ENCODE results near the gene BPHL. TPM values are rescaled to one million over a fixed set of nuclear protein-coding genes. Genes with fewer than 3 reads are reported as not detected.
"Not testable (repeated sequence)": the region's sequence is repeated elsewhere in the genome, so short reads cannot be mapped to it uniquely, and the experiment has no call there.

Gene BPHL
- total RNA-seq, 2 donors from 2014 or later: 6.8 to 15.3 TPM

DNA sequence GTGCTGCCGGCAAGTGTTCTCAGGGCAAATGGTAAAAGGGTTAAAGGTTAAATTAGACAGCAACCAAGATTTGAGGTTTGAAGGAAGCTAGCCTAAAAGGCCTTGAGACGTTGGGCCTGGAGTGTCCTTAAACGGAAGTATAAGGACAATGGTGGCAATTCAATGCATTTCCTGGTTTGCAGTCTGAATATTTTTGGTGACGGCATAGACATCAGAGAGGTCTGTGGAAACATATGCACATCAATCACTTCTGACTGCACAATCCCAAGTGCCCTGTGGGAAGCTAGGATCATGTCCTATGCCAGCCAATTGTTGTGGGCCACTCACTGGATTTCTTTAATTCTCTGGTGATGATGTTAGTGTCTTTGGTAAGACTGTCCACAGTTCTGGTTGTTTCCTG is 64.6 kb downstream of the BPHL start:
- H3K9me3 Mint-ChIP-seq: no peaks in the 10 kb centered on the region
- DNase-seq (ENCODE audit: low spot score in 2 of 2): no peak
- ATAC-seq: no peak
- no peaks in the 10 kb centered on the region for H3K36me3 Mint-ChIP-seq
- no peak overlapping the region for H3K27ac Mint-ChIP-seq

DNA sequence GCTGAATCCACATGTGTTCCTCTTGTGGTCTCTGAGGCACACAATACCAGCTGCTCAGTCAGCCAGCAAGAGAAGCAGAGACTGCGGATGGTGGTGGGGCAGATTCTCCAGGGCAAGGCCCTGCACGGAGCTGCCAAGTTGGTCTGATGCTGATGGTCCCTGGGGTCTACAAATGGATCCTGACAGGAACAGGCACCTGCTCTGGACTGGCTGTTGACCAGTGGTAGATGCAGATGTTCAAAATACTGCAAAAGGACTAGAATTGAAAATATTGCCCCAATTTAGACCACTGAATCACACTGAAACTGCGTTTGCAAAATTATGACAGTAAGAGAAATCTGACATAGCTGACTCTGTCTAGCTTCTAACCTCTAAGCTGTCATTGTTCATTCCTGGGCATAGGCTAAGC is 68.5 kb downstream of the BPHL start:
- DNase-seq (ENCODE audit: low spot score in 2 of 2): no peak
- Mint-ChIP-seq H3K9me3 (no peaks in the 10 kb centered on the region), H3K36me3 (no peaks in the 10 kb centered on the region), H3K27ac (no peak overlapping the region)
- ATAC-seq: no peak

DNA sequence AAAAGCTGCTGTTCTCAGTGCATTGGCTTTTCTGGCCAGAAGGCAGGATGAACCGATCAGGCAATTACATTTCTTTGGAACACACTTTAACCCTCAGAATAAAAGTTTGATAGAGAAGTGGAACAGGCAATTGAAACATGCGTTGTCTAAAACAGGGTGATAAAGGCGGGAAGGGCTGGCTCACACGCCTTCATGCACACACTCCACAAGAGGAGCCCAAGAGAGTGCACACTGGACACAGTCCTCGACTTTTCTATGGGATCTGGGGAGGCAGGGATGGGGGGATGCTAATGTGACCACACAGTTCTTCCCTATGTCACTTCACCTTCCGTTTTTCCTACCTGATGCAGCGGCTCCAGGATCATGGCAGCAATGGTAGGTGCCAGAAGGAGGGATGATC is 69.8 kb downstream of the BPHL start:
- no peaks in the 10 kb centered on the region for H3K9me3 Mint-ChIP-seq
- no peak overlapping the region for H3K27ac Mint-ChIP-seq
- H3K36me3 Mint-ChIP-seq: no peaks in the 10 kb centered on the region
- ATAC-seq (no peak), DNase-seq (ENCODE audit: low spot score in 2 of 2) (no peak)

DNA sequence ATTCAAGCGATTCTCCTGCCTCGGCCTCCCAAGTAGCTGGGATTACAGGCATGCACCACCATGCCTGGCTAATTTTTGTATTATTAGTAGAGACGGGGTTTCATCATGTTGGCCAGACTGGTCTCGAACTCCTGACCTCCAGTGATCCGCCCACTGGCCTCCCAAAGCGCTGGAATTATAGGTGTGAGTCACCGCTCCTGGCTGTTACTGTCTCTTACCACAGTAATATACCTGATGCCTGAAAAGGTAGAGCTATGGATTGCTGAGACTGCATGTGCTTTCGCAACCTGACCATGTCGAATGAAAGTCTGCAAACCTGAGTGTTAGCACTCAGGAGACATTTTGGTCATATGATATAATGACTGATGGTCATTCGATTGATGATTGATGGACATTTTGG is 70.7 kb downstream of the BPHL start:
- ATAC-seq; H3K36me3 Mint-ChIP-seq; H3K9me3 Mint-ChIP-seq; H3K27ac Mint-ChIP-seq; DNase-seq (ENCODE audit: low spot score in 2 of 2): not testable (repeated sequence)

DNA sequence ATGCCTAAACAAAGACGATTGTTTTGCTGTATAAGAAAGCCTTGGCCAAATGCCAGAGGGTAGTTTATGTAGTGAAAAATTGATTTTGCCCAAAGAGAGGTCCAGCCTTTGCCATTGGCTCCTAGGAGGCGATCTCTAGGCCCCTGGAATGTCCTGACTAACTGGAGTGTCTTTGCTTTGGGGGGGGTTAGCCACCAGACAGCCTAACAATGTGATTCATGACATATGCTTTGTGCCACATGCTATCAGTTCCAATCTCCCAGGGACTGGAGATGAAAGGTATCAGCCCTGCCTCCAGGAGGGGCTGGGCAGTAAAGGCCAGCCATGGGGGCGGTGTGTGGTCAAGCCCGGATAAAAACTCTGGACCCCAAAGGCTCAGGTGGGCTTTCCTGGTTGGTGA is 71.5 kb downstream of the BPHL start:
- Mint-ChIP-seq H3K36me3 (no peaks in the 10 kb centered on the region), H3K27ac (no peak overlapping the region), H3K9me3 (no peaks in the 10 kb centered on the region)
- DNase-seq (ENCODE audit: low spot score in 2 of 2) (no peak), ATAC-seq (no peak)

DNA sequence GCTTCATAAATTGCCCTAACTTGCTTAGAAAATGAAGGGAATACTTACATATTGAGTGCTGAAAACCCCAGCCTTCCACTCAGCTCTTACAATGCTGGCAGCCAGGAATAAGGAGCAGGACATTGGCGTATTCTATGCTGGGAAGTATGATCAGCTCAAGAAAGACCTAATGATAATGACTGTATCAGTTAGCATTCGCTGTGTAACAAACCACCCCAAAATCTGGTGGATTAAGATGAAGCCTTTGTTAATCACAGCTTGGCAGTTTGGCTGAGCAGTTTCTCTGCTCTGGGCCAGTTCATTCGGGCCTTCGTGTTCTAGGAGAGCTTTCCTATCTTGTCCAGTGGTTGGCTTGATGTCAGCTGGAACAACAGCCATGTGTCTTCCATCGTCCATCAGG is 72.3 kb downstream of the BPHL start:
- Mint-ChIP-seq H3K9me3 (no peaks in the 10 kb centered on the region), H3K27ac (no peak overlapping the region), H3K36me3 (no peaks in the 10 kb centered on the region)
- ATAC-seq (no peak), DNase-seq (ENCODE audit: low spot score in 2 of 2) (no peak)

DNA sequence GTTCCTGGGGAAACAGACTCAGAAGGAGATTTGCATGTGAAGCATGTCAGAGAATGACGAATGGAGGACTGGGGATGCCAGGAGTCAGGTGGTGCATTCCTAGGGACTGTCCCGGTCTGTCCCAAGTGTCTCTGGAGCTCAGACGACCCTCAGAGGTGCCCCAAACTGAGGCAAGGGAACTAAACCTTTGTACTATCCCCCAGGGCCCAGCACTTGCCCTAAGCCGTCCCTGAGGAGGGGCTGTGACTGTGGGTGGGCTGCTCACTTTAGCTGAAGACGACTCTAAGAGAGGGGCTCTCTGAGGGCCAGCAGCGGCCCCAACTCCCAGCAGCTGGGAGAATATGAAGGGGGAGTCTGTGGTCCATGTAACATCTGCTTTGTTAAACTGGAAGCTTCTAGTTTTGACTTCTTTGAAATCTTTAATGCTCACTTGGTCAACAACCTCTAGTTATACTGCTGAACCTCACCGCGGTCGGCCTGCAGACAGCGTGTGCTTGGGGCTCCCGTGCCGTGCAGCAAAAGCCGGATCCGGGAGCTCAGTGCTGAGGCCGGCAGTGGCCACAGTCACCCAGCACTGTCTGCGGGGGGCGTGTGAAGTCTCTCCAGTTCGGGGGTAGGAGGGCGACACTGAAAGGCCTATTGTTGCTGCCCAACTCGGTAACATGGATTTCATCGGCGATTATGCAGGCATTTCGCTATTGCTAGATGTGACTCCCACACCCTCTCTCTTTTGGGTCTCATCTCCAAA is 74.8 kb downstream of the BPHL start:
- H3K27ac Mint-ChIP-seq: no peak overlapping the region
- H3K36me3 Mint-ChIP-seq: no peaks in the 10 kb centered on the region
- H3K9me3 Mint-ChIP-seq: no peaks in the 10 kb centered on the region
- ATAC-seq (peak in 1 of 2 donors; percentile 26), DNase-seq (ENCODE audit: low spot score in 2 of 2) (no peak)

DNA sequence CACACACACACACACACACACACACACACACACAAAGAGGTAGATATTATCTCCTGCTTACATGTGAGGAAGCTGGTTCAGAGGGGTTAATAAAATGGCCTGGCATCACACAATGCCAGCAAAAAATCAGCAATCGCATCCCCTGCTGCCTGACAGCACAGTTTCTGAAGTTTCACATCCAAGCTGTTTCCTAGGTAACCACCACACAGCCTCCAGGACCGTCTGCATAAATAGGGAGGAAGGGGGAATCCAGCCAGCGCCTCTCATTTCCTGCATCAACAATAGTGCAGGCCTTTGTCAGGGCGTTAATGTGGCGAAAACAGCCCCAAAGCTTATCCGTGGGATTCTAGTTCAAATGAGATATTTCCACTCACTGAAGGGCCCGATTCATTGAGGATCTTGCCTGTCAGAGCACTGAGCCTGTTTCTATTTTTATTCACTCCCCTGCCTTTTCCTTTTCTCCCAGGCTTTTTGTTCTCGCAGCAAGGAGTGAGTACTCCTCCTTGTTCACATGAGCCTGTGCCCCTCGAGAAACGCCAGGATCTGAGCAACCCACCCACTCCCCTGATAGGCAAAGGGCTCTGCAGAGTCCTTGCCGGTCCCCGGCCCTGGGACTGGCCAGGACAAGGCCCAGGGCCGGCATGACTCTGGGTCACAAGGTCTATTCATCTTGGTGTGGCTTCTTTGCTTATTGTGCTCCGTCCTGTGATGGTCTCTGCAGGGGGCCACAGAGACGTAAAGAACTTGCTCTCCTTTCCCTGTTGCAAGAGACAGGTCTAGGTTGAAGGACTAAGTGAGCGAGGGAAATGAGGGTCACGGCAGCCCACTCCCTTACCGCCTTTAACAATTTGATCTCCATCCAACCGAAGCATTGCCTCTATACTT is 76.3 kb downstream of the BPHL start:
- peak; percentile 41 to 70 for ATAC-seq

DNA sequence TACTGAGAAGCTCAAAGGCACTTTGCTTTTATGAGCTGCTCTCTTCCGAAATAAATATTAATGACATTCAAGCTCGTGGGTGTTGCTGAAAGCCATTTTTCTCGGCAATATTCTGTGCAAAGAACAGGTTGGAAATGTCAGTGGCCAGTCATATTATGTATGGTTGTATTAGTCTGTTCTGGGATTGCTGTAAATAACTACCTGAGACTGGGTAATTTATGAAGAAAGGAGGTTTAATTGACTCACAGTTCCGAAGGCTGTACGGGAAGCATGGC is 76.8 kb downstream of the BPHL start:
- Mint-ChIP-seq H3K36me3 (no peaks in the 10 kb centered on the region), H3K9me3 (peaks cover 0 to 8% of the 10 kb centered on the region in 2 donors), H3K27ac (no peak overlapping the region)
- DNase-seq (ENCODE audit: low spot score in 2 of 2) (no peak), ATAC-seq (no peak)

More for the DNA sequence above, 76.3 kb downstream of the BPHL start:
- no peak for DNase-seq (ENCODE audit: low spot score in 2 of 2)
- Mint-ChIP-seq H3K36me3 (no peaks in the 10 kb centered on the region), H3K9me3 (peaks cover 0 to 5% of the 10 kb centered on the region in 2 donors), H3K27ac (no peak overlapping the region)

DNA sequence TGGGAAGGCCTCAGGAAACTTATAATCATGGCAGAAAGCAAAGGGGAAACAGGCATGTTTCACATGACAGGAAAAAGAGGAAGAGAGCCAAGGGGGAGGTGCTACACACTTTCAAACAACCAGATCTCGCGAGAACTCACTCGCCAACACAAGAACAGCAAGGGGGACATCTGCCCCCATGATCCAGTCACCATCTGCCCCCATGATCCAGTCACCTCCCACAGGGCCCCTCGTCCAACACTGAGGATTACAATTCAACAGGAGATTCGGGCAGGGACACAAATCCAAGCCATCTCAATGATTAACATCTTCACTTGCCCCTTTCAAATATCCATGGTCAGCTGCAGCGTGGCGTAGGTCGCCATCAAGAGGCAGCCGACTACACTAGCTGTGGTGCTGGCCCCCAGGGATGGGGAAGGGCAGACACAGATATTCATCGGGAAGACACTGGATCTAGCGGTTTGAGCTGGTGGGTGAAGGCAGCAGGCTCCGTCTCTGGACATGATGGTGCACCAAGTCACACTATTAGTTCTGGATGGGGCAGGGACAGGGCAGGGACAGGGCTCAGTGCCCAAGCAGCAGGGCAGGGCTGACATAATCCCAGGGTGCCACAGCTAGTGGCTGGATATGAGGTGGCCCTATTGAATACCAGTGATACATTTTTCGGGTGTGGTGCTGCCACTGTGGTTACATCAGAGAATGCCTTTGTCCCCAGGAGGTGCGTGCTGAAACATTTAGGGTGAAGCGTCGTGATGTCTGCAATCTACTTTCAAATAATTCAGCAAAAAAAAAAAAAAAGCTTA is 77.4 kb downstream of the BPHL start:
- no peaks in the 10 kb centered on the region for H3K36me3 Mint-ChIP-seq
- no peak overlapping the region for H3K27ac Mint-ChIP-seq
- ATAC-seq (peak in 1 of 2 donors; percentile 26), DNase-seq (ENCODE audit: low spot score in 2 of 2) (no peak)
- H3K9me3 Mint-ChIP-seq: peaks cover 0 to 12% of the 10 kb centered on the region in 2 donors

DNA sequence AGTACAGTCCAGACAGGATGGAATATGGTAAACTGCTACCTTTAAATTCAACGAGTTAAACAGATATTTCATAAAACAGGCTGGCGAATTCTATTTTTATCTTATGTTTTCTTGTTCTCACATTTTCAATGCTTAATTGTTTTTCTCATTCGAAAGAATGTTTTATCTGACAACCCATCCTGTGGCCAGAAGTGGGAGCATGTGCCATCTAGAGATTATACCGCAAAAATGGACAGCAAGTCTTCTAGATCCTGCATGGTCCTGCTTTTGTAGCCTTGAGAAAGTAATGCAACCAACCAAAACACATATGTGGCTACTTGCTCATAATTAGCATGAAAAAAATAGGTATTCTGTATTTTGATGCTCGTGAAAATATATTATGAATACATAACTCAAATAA is 78.3 kb downstream of the BPHL start:
- Mint-ChIP-seq H3K27ac (no peak overlapping the region), H3K36me3 (no peaks in the 10 kb centered on the region), H3K9me3 (peaks cover 0 to 12% of the 10 kb centered on the region in 2 donors)
- DNase-seq (ENCODE audit: low spot score in 2 of 2): no peak
- ATAC-seq: no peak

DNA sequence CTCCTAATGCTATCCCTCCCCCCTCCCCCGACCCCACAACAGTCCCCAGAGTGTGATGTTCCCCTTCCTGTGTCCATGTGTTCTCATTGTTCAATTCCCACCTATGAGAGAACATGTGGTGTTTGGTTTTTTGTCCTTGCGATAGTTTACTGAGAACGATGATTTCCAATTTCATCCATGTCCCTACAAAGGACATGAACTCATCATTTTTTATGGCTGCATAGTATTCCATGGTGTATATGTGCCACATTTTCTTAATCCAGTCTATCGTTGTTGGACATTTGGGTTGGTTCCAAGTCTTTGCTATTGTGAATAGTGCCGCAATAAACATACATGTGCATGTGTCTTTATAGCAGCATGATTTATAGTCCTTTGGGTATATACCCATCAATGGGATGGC is 79.2 kb downstream of the BPHL start:
- H3K27ac Mint-ChIP-seq; DNase-seq (ENCODE audit: low spot score in 2 of 2); ATAC-seq; H3K36me3 Mint-ChIP-seq: not testable (repeated sequence)
- H3K9me3 Mint-ChIP-seq: peaks cover 0 to 12% of the 10 kb centered on the region in 2 donors

DNA sequence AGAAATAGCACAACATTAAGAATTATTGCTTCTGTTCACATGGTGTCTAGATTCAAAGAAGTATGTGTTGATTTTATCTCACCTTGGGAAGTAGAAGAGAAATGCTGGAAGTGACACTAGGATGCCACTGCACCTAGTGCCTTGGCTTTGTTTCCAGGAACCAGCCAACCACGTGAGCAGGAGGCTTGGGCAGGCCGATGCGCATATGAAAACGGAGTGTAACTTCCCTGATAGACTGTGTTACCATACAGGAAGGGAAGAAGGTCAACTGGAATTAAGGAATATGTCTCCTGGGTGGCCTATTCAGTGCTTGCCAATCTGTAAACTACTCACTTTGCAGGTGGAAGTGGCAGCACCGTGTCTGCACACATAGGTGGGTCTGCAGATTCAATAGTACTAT is 80.9 kb downstream of the BPHL start:
- H3K36me3 Mint-ChIP-seq: peaks cover under 1 to 5% of the 10 kb centered on the region in 2 donors
- ATAC-seq (no peak), DNase-seq (ENCODE audit: low spot score in 2 of 2) (no peak)
- H3K27ac Mint-ChIP-seq: no peak overlapping the region
- H3K9me3 Mint-ChIP-seq: peaks cover 3 to 15% of the 10 kb centered on the region in 2 donors

DNA sequence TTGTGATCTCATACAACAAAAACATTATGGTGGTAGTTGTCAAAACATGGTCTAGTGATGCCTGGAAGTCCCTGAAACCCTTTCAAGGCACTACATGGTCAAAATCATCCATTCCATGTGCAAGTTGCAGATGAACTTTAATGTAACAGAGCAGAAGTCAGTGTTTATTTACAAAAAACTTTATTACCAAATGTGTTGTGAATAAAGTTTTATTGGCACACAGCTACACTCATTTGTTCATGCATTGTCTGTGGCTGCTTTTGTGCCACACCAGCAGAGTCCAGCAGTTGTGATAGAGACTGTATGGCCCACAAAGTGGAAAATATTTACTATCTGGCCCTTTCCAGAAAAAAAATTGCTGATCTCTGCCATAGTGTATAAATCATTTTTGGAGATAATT is 82.2 kb downstream of the BPHL start:
- DNase-seq (ENCODE audit: low spot score in 2 of 2) (no peak), ATAC-seq (no peak)
- Mint-ChIP-seq H3K36me3 (peaks cover 5 to 6% of the 10 kb centered on the region in 2 donors), H3K9me3 (peaks cover 3 to 20% of the 10 kb centered on the region in 2 donors), H3K27ac (no peak overlapping the region)

DNA sequence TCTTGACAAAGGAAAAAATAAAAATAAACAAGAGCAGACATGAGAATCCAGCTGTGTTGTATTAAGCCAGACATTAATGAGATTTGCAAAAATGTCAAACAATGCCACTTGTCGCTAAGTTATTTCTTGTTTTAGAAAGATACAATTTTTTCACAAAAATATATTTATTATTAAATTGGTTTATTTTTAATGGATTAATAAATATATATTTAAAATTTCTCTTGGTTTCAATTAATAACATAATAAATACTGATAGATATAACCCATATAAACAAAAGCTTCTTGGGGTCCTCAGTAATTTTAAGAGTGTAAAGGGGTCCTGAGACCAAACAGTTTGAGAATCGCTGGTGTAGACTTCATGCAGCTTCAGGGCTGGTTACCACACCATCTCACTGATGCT is 82.9 kb downstream of the BPHL start:
- peaks cover 5 to 6% of the 10 kb centered on the region in 2 donors for H3K36me3 Mint-ChIP-seq
- ATAC-seq: no peak
- H3K27ac Mint-ChIP-seq: no peak overlapping the region
- peaks cover 3 to 20% of the 10 kb centered on the region in 2 donors for H3K9me3 Mint-ChIP-seq
- no peak for DNase-seq (ENCODE audit: low spot score in 2 of 2)

All from activated naive CD4-positive, alpha-beta T cell treated with anti-CD3 and anti-CD28 coated beads, Interleukin-2, amount 50 U/mL, for 72 hours (primary cell).